ENCODE data around the gene KIF26B.

Gene KIF26B

GRCh38 chr1:245582026-245582425 lies 427.2 kb downstream of the KIF26B start:
- no peak for DNase-seq

- DNase-seq = no peak
Observed at GRCh38 chr1:245583081-245583480, 428.3 kb downstream of the KIF26B start.

GRCh38 chr1:245583575-245584330 lies 429.0 kb downstream of the KIF26B start:
- DNase-seq = no peak

GRCh38 chr1:245585252-245585959 lies 430.6 kb downstream of the KIF26B start:
- no peak for DNase-seq

- DNase-seq = no peak
Observed at GRCh38 chr1:245587435-245588115, 432.8 kb downstream of the KIF26B start.

- DNase-seq = no peak
Observed at GRCh38 chr1:245588116-245588639, 433.4 kb downstream of the KIF26B start.

GRCh38 chr1:245589316-245589715 lies 434.5 kb downstream of the KIF26B start:
- no peak for DNase-seq

- DNase-seq = no peak
Observed at GRCh38 chr1:245589906-245590305, 435.1 kb downstream of the KIF26B start.

GRCh38 chr1:245590726-245591125 lies 435.9 kb downstream of the KIF26B start:
- no peak for DNase-seq

- DNase-seq = no peak
Observed at GRCh38 chr1:245591346-245592188, 436.8 kb downstream of the KIF26B start.

GRCh38 chr1:245592189-245592460 lies 437.3 kb downstream of the KIF26B start:
- DNase-seq = no peak

GRCh38 chr1:245598524-245599305 lies 443.9 kb downstream of the KIF26B start:
- DNase-seq = no peak

- no peak for DNase-seq
Observed at GRCh38 chr1:245599371-245600174, 444.8 kb downstream of the KIF26B start.

GRCh38 chr1:245600658-245601057 lies 445.9 kb downstream of the KIF26B start:
- DNase-seq = no peak

- no peak for DNase-seq
Observed at GRCh38 chr1:245603311-245603865, 448.6 kb downstream of the KIF26B start.

- DNase-seq = no peak
Observed at GRCh38 chr1:245604979-245605378, 450.2 kb downstream of the KIF26B start.

- DNase-seq = no peak
Observed at GRCh38 chr1:245605480-245606156, 450.8 kb downstream of the KIF26B start.

GRCh38 chr1:245606157-245606725 lies 451.5 kb downstream of the KIF26B start:
- no peak for DNase-seq

- DNase-seq = no peak
Observed at GRCh38 chr1:245608271-245608670, 453.5 kb downstream of the KIF26B start.

Measured in activated CD4-positive, alpha-beta T cell treated with anti-CD3 and anti-CD28 coated beads, Interleukin-2, amount 50 U/mL, for 4 hours (primary cell).